T-helper 22 cell (primary cell): Measurements from ENCODE around the gene GNB3.

Experiments used
- DNase-seq: peaks from one replicate; pipeline ENCODE4 v3.0.0-alpha.2; 2020; ENCODE audit warnings: low read depth

The GNB3 gene

DNA sequence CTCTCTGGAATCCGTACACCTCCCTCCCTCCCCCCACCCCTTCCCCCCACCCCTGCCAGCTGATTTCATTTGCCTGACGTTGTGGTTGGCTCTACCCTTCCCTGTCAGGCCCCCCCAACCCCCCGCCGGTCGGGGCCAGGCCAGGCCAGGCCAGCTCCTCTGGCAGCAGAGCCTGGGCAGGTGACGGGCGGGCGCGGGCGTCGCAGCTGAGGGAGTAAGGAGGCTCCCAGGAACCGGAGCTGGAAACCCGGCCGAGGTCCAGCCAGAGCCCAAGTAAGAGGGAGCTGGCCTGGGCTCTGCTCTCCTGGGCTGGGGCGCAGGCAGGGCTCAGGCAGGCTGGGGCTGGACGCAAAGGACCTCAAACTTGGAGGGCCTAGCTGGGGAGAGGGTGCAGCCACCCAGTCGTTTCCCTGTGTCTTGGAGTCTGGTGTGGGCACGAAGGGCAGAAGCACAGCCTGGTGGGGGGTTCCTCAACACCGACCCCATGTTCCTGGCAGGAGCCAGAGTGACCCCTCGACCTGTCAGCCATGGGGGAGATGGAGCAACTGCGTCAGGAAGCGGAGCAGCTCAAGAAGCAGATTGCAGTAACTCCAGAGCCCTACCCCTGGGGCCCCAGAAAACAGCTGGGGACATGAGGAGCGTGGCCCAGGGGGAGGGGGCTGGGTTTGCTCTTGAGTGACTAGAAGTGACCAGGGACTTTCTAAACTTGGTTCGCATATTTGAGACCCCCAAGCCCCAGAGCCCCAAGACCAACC, at the start of gene GNB3:
Gene GNB3, plus strand, starts transcription at position 165 of the 755 bp plus-strand sequence. Its CDS starts 363 bp downstream, at position 528.
- DNase-seq, result no peak

DNA sequence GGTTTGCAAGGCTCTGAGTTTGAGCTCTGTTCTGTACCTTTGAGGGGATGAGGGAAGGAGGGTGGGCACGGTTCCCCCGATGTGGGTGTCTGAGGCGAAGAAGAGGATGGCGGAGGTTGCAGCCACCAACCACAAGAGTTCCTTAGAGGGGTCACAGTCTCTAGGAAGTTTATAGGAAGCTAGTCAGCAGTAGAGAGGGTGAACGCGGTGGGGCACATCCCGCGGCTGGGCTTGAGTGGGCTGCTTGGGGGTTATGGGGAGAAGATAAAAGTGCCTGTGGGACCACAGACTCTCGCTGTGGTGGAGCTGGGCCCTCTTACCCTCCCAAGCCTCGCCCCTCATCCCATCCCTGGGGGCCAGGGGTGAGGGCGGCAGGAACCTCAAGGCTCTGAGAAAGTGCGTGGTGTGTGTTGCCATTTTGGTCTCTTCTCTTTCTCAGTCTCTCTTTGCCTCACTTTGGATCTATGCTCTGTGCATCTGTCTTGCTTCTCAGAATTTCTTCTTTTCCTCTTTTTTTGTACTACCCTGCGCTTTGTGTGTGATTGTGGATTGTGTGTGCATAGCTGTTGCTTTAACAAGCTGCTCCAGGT, 48.7 kb upstream of the GNB3 start:
- no peak for DNase-seq

DNA sequence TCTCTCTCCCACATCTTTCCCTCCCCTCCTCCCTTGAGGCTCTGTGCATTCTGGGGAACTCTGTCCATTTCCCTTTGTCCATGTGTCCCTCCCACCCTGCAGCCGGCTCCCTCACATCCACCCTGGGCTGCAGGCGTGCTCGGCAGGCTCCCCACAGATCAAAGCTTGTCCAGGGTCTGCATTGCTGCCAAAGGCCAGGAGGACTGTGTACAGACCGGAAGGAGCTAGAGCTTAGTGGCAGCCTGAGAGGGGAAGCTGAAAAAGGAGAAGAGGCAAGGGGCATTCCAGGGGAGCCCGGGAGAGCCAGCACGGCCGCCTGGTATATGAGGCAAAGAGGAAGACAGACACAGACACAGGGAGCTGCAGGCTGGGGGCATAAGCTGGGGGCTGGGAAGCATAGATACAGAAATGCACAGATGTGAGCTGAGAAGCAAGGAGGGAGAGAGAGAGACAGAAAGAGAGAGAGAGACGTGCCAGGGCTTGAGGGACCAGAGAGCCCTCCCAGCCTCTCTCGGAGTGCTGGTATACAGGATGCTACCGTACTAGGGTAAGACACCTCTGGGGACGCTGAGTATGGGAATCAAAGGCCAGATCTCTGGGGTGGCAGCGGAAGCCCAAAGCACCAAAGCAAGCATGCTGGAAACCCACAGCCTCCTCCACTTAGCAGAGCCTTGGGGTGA, 48.1 kb upstream of the GNB3 start:
- DNase-seq, result peak; percentile 24

DNA sequence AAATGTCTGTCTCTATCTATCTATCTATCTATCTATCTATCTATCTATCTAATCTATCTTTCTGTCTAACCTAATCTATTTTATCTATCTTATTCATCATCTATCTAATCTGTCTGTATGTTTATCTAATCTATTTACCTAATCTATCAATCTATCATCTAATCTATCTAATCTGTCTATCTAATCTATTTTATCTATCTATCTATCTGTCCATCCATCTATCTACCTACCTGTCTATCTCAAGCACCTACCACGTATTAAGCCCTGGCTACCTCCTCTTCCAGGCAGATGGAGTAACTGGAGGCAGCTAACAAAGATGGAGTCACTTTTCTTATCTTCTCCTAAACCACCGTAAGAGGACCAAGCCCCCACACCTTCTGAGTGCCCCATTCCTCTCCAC, 45.6 kb upstream of the GNB3 start:
- DNase-seq, result no peak

DNA sequence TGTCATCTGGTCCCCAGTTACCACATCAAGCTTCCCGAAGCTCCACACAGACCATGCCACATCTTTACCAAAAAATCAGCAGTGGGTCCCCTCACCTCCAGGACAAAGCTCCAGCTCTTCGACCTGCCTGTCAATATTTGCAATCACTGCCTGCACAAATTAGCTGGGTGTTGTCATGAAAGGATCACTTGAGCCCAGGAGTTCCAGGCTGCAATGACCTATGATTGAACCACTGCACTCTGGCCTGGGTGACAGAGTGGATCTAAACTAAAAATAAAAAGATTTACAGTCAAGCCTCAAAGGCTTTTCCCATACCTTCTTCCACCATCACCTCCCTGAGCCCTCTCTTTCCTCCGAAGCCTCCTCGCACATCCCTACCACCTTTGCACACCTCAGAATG, 44.1 kb upstream of the GNB3 start:
- no peak for DNase-seq

DNA sequence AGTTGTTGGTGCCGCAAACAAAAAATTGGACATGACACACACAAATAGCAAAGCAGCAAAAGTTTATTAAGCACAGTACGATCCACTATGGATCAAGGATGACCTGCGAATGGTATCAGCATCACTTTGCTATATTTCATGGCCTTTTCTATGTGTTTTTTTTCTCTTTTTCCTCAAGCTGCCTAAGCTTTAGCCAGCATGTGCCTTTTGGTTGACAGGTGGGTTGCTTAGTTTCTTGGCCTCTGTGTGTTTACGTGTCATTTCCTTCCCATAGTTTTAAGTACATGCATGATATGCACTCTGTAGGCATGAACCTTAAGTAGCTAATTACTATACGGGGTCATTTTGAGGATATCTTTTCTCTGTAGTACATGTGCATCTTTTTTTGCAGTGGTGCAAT, 41.6 kb upstream of the GNB3 start:
- no peak for DNase-seq

DNA sequence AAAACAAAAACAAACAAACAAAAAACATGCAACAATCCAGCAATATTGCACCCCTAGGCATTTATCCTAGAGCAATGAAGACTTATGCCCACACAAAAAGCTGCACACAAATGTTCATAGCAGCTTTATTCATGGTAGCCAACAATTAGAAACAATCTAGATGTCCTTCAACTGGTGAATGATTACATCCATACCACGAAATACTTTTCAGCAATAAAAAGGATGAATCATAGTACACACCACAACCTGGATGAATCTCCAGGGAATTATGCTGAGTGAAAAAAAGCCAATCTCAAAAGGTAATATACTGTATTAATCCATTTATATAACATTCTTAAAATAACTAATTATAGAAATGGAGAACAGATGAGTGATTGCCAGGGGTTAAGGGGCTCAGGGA, 33.6 kb upstream of the GNB3 start:
- DNase-seq, result no peak

DNA sequence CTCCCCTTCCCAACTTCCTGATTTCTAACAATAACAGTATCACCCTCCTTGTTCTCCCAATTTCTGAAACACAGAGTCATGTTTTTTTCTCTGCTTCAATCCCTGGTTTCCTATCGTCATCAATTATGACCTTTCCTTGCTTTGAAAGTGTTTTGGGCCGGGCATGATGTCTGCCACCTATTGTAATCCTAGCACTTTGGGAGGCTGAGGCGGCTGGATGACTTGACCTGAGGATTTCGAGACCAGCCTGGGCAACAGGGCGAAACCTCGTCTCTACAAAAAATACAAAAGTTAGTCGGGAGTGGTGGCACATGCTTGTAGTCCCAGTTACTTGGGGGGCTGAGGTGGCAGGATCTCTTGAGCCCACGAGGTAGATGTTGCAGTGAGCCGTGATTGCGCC, 31.7 kb upstream of the GNB3 start:
- no peak for DNase-seq

DNA sequence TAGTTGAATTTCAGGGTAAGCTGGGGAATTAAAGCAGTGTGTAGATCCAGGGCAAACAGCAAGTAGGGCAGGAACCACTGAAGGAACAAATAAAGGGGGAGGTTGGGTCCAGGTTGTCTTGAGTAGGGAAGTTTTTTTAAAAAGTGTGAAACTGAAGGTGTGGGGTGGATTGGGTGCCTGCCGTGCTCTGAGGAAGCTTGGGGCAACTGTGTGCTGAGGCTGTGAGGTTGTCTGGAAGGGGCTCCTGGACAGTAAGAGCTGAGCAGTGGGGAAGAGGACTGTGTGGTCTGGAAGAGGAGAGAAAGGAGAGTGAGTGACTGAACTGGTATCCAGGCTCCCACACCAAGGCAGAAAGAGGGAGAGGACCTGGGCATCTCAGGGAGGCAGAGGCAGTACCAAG, 30.0 kb upstream of the GNB3 start:
- no peak for DNase-seq

DNA sequence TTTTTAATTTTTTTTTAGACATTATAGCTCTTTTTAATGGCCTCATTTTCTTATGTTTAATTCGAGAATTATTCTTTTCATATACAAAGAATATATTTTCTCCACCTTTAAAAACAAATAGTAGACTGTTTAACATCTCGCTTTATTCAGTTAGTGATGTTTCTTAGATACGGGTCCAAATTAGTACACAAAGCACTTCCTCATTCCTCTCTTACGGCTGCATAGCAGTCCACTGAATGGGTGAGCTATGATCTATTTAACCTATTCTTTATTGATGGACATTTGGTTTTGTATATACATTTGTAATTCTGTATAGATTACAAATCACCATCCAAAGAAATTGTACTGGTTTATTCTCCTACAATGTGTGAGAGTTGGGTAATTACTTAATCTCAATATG, 27.4 kb upstream of the GNB3 start:
- no peak for DNase-seq

DNA sequence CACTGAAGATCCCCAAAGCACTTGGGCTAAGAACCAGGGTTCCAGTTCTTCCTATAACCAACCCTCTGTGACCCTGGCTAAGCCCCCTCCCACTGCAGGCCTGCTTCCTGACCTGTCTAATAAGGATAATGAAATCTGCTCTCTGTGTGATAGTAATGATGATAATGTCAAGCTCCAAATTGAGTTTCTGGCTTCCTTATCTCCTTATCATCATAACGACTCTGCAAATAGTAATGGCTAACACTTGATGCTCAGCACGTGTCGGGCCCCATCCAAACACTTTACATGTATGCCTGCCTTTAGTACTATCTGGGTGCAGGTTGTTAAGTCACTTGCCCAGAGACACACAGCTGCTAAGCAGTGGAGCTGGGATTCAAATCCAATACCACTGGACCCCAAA, 24.1 kb upstream of the GNB3 start:
- no peak for DNase-seq

DNA sequence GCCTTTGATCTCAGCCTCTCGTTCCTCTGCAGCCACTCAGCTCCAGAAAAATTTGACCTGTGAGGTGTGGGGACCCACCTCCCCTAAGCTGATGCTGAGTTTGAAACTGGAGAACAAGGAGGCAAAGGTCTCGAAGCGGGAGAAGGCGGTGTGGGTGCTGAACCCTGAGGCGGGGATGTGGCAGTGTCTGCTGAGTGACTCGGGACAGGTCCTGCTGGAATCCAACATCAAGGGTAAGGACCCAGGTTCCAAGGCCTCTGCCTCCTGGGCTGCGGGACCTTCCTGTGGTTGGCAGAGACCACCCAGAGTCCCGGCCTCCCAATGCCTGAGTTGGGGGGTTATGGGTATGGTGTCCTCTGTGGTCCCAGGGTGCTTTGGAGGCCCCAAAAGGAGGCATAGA, 23.6 kb upstream of the GNB3 start:
- DNase-seq, result no peak

DNA sequence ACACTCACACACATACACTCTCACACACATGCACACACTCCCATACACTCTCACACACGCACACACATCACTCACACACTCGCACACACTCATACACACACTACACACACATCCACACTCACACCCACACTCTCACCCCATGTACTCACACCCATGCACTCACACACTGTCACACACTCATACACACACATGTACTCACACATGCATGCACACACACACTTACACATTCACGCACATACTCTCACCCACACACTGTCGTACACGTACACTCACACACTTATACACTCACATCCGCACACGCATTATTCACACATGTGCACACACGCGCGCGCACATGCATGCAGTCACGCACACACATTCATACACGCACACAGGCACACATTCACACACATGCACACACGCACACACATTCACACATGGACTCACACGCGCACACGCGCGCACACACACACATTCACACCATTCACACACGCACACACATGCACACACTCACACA, 23.0 kb upstream of the GNB3 start:
- no peak for DNase-seq

DNA sequence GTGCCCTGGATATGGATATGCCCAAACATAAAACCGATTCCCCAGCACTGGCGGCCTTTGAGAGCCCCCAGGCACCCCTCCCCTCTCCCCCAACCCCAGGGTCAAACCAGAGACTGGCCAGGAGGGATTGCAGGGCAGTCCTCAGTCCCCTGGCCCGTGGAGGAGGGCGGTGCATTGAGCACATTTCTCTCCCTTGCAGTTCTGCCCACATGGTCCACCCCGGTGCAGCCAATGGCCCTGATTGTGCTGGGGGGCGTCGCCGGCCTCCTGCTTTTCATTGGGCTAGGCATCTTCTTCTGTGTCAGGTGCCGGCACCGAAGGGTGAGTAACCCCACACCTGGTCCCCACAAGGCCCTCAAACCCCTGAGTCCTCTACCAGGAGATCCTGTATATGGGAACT, 22.5 kb upstream of the GNB3 start:
- DNase-seq, result no peak

DNA sequence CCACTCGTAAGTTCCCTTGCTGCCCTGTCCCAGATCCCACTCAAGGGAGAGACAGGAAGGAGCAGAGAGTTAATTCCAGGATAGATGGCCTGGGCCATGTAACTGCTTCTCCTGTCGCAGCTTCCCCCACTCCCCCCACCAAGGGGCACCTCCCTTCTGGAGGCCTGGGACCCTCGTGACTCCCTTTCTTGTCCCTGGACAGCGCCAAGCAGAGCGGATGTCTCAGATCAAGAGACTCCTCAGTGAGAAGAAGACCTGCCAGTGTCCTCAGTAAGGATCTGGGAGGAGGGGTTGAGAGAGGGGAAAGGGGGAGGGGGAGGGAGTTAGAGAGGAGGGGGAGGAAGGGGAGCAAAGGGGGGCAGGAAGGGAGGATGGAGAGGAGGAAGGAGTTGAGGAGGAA, 22.1 kb upstream of the GNB3 start:
- DNase-seq, result no peak

DNA sequence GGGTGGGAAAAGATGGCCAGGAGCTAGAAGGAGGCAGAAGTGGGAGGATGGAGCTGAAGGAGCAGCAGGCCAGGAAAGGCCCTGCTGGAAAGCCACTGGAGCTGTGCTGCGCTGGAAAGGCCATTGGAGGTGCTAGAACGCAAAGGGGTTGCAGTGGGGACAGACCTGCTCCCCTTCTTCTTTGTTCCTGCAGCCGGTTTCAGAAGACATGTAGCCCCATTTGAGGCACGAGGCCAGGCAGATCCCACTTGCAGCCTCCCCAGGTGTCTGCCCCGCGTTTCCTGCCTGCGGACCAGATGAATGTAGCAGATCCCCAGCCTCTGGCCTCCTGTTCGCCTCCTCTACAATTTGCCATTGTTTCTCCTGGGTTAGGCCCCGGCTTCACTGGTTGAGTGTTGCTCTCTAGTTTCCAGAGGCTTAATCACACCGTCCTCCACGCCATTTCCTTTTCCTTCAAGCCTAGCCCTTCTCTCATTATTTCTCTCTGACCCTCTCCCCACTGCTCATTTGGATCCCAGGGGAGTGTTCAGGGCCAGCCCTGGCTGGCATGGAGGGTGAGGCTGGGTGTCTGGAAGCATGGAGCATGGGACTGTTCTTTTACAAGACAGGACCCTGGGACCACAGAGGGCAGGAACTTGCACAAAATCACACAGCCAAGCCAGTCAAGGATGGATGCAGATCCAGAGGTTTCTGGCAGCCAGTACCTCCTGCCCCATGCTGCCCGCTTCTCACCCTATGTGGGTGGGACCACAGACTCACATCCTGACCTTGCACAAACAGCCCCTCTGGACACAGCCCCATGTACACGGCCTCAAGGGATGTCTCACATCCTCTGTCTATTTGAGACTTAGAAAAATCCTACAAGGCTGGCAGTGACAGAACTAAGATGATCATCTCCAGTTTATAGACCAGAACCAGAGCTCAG, 21.4 kb upstream of the GNB3 start:
- no peak for DNase-seq

DNA sequence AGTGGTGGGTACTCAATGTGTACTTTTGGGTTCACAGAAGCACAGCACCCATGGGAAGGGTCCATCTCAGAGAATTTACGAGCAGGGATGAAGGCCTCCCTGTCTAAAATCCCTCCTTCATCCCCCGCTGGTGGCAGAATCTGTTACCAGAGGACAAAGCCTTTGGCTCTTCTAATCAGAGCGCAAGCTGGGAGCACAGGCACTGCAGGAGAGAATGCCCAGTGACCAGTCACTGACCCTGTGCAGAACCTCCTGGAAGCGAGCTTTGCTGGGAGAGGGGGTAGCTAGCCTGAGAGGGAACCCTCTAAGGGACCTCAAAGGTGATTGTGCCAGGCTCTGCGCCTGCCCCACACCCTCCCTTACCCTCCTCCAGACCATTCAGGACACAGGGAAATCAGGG, 20.6 kb upstream of the GNB3 start:
- DNase-seq, result no peak

DNA sequence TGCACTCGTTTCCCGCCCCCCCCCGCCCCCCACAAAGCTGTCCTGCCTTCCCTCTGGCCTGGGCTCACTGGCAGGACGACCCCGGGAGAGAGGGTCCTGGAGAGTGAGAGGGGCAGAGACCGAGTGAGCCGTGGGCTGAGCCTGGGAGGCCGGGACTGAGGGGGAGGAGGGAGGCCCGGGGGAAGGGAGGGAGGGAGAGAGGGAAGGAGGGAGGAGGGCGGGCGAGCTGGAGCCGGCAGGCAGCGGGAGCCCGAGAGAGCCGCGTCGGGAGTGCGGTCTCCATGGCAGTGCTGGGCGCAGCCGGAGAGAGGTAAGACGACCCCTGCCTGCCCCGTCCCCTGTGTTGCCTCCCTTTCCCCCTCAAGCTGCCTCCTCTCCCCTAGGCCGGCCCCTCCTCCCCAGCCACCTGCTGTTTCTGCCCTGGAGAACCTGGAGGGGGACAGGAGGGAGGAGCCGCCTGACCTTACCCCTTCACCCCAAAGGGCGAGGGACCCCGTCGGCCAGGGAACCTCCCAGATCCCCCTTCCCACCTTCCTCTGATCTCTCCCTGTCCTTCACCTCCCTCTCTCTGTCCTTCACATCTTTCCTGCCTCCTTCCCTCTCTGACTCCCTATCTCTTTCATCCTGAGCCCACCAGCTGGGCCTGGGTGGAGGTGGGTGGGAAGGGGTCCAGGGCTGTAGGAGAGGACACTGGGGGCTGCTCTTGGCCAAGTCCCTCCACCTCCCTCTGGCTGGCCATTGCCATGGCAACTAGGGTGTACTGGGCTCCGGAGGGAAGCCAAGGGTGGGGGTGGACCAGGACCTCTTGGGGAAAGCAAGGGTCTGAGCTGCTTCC, 18.9 kb upstream of the GNB3 start, which contains the start of gene GPR162:
Gene GPR162, plus strand, starts transcription at position 231 of the 835 bp plus-strand sequence. CDS start 2,078 bp downstream, outside the sequence.
- DNase-seq, result no peak

DNA sequence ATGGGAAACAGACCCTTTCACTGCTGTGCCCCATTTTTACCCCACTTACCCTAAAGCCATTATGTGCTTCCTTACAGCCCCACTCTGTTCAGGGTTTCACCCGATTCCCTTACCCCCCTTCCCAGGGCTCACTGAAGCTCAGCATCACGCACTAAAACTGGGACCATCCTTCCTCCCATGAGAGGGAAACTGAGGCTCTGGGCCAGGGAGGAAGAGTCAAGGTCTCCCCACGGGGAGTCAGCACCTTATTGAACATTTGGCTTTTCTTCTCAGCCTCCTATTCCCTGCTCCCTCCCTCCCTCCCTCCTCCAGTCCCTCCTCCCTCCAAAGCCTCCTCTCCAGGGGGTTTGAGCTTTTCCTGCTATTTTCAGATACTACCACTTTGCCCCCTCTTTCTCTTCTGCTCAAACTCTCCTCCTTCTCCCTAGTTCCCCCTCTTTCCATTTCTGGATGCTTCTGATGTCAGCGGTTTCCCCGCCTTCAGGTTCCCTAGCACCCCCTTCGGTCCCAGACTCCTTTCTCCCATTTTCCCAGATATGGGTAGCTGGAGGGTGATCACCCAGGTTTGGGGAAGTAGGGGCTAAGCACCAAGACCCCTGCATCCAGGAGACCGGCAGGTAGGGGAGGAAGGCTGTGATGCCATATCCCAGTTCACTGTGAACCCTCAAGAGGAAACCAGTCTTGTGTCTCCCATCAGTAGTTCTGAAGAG, 18.1 kb upstream of the GNB3 start:
- DNase-seq, result no peak
